GM18520 (cell line): ENCODE measurements around the gene SH2D4B.

Experiments
- ATAC-seq: cut with Tn5 transposase; IDR thresholded peaks from one replicate; pipeline ENCODE4 v1.9.1; 2021; ENCODE audit not compliant: unreplicated experiment

SH2D4B gene

DNA sequence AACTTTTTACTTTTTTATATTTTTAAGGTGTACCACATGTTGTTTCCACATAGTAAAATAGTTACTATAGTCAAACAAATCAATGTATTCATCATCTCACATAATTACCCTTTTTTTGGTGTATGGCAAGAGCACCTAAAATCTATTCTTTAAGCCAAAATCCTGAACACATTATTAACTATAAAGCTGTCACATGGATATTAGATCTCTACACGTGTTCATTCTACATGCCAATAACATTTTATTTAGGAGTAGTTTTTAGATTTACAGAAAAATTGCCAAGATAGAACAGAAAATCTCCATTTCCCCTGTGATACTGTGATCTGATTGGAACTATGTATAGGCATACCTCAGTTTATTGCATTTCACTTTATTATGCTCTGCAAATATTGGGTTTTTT is 137.1 kb downstream of the SH2D4B start:
- ATAC-seq, result no peak

- no peak for ATAC-seq
Observed at GRCh38 chr10:80681142-80681541, 143.4 kb downstream of the SH2D4B start.

DNA sequence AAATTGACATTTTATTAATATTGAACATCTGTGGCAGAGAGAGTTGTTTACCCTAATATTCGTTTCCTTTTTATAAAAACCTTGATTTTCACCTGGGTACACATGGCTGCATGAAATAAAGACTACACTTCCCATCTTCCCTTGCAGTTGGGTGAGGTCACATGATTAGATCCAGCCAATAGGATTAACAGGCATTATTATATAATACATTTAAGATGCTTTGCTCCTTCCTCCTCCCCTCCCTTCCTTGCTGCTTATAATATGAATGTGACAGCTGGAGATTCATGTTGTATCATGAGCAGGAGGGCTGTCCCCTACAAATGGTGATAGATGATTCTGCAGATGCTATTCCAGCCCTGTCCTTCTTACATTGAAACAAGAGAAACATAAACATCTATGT is 146.6 kb downstream of the SH2D4B start:
- peak; percentile 35 for ATAC-seq

DNA sequence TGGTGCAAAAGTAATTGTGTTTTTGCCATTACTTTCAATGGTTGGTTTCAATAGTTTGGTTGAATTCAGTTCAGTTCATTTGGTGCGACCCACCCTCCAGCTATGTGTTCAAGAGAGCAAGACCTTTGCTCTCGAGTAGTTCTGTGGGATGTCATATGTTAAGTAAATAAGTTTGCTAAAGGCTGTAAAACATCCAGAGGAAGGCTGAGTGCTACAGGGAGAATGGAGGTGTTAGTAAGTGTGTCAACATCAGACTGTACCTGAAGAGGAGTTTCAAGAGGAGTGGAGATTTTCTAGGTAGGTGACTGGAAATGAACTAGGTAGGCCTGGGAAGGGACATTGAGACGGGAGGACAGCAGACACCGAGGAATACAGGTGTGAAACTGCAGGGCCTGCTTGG is 147.7 kb downstream of the SH2D4B start:
- no peak for ATAC-seq

GRCh38 chr10:80686734-80687475 is 149.2 kb downstream of the SH2D4B start:
- ATAC-seq, result no peak

- ATAC-seq, result no peak
Observed at GRCh38 chr10:80687476-80687789, 149.7 kb downstream of the SH2D4B start.

DNA sequence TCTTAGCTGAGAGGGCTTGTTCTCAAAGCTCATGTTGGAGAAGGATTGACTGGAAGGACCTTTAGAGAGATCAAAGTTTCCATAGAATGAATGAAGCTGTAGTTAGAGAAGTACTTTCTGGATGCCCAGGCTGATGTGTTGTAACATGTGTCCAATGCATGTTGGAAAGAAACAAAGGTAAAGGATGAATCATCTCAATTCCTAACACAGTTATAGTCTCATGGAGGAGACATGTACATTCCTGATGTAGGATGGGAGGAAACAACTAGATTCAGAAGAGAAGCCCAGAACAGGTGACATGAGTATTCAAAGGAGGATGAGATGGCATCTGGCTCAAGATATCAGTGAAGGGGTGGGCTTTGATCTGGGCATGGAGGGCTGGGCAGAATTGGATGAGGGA is 152.7 kb downstream of the SH2D4B start:
- no peak for ATAC-seq

DNA sequence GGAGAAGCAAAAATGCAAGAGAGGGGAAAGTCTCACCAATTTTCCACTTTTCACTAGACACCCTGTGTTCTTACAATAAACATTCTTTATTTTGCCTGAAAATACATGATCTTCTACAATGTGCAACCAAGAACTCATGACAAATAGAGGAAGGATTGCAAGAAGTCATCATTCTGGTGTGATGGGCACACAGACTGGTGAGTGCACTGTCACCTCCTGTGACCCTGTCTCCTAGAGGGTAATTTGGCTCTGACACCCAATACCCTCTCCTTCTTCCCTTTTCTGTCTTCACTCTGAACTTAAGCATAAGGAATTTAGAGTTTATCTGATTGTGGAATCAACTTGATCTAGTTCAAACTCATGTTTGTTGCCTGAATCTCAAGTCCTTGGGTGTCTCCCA is 153.7 kb downstream of the SH2D4B start:
- no peak for ATAC-seq

- ATAC-seq, result no peak
Observed at GRCh38 chr10:80693565-80693964, 155.9 kb downstream of the SH2D4B start.

GRCh38 chr10:80694930-80695329 is 157.2 kb downstream of the SH2D4B start:
- ATAC-seq, result no peak
